Central memory CD4-positive, alpha-beta T cell (primary cell): ENCODE data around the gene TBC1D10A.

ENCODE experiments used
- DNase-seq: peaks from one replicate; pipeline ENCODE4 v3.0.0; 2022

The TBC1D10A gene

DNA sequence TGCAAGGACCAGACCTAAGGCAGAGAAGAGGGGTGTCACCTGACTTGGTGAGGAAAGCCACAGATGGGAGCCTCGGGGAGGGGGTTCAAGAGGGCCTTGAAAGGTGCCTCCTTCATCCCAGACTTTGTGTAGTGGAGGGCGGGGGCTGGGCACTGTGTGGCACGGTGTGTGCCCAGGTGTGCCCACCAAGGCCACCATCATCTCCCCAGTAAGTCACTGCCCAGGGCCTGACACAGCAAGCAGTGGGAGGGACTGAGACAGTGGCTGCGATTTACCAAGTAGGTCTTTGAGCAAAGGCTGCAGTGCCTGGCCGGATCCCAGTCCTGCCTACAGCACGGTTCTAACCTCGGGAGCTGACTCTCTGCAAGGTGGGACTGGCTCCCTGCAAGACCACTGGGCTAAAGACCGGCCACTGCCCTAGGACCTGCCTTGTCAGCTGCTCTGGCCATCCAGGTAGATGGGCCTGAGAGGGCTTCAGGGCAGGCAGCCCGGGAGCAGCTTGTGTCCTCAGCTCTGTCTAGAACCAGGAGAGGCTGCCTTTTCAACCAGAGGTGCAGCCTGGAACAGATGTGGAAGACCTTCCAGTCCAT, 61.5 kb downstream of the TBC1D10A start:
- DNase-seq: no peak

DNA sequence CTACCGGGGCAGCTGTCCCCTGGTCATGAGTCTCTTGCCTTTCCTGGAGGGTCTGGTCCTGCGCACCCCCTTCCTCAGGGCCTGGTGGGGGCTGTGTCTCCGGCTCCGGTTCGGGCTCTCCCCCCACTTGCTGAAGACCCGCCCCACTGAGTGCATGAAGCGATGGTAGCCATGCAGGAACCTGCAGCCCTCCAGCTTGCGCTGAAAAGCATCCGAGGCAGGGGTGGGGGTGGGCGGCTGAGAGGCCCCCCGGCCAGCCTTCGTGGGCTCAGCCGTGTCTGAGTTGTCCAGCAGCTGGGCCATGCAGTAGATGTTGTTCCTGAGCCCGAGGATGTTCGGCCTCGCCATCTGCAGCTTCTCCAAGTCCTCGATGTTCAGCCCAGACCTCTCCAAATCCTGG, 62.9 kb downstream of the TBC1D10A start:
- DNase-seq: no peak

DNA sequence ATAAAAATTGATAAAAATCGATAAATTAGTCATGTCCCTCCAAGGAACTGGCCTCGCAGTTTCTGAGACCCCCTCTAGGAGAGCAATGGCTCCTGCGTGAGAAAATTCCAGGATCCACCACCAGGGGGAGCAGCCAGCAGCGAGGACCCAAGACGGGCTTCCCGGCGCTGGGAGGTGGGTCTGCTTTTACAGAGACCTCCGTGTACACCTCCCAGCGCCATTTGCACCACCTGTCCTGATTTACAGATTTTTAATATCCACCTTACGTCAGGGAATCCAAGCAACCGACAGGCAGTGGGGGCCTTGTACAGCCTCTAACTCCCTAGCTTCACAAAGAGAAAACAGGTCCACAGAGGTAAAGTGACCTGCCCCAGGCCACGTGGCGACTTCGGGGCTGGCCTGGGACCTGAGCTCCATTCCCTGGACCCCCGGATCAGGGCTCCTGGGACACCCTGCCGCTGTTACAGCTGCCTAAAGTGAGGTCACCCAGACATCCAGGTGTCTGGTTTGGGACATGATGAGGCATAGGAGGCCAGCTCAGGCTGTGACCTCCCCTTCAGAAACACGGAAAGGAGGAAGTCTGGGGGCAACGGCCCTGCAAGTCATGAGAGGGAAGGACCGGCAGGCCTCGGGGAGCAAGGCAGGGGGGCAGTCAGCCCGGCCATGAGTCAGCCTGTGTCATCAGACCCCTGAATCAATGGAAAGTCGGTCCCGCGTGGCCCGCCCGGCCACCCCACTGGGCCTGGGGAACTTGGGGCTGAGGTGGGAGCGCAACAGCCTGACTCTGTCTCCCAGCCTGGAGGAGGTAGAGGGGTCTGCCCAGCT, 63.6 kb downstream of the TBC1D10A start:
- DNase-seq: peak; percentile 65

DNA sequence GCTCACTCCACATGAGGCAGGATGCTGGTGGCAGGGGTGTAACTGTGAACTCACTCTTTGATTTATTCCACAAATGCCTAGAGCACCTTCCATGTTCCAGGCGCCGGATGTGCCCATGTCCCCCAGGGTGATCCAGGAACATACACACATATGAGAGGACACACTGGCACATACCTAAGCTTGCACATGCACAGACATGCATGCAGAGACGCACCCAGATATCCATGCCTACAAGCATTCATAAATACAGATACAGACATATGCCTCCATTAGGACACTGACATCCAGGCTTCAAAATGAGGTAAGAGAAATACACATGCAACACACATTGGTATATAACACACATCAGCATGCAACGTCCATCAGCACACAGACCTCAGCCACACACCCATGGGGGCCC, 64.6 kb downstream of the TBC1D10A start:
- DNase-seq: no peak

DNA sequence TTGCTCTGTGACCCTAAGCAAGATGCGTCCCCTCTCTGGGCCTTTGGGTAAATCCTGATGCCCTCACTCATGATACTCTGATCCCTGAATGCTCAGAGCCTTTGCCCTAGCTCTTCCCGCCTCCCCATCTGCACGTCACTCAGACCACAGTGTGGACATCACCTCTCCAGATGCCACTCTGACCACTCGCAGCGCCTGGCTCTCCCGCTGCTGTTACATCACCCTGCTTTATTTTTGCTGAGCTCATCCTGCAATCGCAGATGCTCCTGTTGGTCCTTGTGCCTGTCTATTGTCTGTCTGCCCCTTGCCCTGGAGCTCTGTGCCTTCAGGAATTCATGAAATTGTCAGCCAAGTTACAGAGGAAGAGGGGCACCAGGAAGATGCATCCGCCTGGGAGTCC, 65.6 kb downstream of the TBC1D10A start:
- no peak for DNase-seq

DNA sequence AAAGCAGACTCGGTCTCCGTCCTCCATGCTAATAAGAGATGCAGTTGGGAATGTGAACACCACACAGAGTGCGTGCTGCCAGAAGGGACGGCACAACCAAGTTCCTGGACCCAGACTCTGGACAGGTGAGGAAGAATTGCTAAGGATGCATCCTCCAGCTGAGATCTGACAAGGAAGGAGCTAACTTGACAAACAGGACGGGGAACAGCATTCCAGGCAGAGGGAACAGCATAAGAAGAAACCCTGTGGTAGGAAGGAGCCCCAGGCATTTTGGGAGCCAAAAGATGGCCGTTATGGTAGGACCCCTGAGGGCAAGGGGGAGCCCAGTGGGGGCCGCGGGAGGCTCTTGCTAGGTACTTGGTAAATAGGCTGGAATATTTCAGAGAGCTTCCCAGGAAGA, 66.1 kb downstream of the TBC1D10A start:
- no peak for DNase-seq

DNA sequence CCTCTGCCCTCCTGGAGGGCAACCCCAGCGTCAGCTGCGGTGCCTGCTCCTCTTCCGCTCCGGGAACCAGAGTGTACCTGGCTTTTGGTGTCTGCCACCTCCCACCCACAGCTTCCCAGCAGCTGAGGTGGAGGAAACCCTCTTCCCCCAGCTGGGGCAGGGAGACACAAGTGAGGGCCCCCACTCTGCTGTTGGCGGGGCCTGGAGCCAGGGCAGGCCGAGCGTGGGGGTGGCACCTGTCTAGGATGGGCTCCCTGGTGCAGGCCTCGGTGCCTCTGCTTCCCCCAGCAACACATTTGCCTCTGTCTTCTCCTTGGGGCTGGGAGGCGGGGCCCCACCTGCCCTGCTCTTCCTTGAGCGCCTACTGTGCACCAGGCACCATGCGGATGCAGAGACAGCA, 66.5 kb downstream of the TBC1D10A start:
- no peak for DNase-seq

DNA sequence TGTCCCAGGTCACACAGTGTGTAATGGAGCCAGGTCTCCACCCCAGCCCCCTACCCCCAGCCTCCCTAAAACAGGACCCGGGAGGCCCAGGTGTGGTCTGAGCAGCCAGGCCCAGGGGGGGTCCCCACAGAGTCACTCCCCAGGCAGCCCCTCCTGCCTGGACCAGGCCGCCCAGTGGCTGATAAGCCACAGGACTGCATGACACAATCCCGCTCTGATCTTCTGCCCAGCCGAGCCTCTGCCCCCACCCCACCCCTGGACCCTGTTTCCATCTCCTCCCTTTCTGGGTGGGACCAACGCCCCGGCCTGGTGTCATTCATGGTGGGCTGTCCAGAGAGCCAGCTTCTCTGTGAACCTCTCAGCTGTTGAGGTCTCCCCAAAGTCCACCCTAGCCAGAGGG, 72.4 kb downstream of the TBC1D10A start:
- no peak for DNase-seq

DNA sequence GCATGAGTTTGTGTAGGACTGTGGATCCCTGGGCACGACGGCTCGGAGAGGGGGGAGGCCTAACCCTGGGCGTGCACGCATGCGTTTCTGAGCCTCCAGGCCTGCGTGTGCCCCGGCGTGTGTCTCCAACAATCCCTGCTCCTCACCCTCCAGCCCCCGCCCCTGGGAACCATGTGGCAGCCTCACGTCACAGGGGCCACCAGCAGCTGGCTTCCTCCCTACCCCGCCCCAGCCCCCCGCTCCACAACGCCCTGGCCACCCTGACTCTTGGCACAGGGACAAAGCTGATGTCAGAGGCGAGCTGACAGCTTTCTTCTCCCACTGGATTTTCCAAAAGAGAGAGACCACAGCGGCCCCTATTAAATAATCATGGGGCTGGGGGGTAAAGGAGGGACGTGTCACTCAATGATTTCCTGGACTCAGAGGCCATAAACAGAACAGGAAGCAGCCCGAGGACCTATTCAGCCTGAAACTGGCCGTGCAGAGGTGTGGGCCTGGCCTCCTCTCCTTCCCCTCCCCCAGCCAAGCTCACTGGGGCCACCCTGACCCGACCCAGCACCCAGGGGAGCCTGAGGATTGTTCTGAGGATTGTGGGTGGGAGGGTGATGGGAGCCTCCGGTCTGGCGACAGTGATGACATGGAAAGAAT, 73.4 kb downstream of the TBC1D10A start:
- no peak for DNase-seq

DNA sequence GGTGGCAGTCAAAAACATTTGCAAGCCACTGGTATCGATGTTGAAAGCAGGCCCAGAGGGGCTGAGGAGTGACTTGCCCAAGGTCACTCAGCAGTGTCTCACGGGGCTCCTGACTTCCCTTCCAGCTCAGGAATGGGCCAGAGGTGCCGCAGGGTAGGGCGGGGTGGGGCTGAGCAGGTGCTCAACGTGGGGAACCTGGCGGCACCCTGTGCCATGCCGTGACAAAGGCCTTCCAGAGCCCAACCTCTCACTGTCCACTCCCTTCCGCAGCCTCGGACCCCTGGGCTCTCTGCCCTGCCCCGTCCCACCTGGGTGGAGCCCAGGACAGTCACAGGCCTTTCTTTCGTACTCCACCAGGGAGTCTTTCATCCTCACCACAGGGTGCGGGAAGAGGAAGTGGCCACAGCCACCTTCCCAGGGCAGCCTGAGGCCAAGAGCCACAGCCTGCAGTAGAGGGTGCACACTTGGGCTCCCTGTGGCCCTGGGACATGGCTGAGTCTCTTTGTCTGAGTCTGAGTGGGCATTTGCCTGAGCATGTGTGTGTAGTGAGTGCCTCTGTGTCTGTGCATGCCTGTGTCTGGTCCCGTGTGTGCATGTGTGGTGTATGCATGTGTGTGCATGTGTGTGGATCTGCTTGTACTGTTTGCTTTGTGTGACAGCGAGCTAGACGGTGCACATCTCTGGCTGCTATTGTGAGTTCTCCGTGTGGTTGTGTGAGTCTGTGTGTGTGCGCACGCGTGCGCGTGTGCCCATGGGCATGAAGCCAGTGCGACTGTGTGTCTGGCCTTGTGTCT, 74.1 kb downstream of the TBC1D10A start:
- DNase-seq: no peak

DNA sequence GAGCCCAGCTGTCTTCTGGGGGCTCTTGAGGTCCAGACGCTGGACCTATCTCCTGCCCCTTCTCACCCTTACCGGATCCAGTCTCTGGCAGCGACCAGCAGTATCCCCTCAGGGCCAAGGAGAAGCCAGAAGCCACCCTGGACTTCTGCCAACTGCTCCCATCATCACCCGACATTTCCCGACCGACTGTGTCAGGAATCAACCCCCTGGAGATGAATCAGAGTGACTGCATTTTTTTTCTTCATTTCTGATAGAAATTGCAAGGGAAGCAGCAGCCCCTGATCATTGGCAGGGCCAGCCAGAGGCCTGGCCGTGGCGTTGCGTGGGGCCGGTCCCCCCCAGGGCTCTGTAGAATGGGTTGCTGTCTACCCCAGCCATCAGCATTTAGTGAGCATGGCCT, 75.0 kb downstream of the TBC1D10A start:
- DNase-seq: no peak

DNA sequence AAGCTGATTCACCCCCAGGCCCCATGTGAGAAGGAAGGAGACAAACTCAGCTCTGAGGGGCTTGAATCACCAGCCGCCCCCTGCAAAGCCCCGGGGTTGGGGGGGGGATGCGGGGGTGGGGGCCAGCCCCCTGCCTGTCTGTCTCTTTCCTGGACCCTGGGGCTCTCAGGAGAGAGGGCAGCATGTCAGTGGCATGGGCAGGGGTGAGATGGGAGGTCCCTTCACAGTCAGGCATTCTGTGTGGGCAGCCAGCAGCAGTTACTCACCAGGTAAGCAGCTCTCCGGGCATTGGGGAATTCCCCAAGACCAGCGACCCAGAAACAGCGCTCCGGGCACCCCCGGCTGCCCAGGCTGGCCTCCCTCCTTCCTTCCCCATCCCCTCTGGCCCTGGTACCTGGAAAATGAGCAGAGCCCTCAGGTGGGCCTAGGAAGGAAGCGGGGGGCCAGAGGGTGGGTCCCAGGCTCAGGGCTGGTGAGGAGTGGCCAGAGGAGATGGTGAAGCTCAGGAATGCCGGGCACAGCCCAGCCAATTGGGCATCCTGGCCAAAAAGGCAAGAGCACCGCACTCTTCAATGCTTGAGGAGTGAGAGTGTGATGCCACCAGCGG, 76.0 kb downstream of the TBC1D10A start:
- no peak for DNase-seq

DNA sequence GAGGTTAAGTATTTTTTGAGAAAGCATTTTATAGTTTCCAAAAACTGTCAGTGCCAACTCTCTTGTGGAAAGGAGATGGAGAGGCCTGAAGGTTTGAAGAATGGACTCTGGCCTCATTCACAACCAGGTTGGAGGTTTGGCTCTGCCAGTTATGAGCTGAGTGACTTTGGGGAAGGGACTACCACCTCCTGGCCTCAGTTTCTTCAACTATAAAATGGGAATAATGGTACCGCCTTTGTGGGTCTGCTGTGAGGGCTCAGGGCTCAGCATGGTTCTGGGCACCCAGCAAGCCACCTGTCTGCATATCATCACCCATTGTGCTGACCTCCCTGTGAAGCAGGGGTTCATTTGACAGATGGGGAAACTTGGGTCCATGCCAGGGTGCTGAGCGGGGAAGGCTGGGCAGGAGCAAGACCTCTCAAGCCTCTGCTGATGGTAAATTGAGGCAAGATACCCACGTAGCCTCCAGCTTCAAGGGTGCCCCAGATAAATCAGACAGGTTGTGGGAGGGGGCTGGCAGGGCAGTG, 76.6 kb downstream of the TBC1D10A start:
- no peak for DNase-seq

DNA sequence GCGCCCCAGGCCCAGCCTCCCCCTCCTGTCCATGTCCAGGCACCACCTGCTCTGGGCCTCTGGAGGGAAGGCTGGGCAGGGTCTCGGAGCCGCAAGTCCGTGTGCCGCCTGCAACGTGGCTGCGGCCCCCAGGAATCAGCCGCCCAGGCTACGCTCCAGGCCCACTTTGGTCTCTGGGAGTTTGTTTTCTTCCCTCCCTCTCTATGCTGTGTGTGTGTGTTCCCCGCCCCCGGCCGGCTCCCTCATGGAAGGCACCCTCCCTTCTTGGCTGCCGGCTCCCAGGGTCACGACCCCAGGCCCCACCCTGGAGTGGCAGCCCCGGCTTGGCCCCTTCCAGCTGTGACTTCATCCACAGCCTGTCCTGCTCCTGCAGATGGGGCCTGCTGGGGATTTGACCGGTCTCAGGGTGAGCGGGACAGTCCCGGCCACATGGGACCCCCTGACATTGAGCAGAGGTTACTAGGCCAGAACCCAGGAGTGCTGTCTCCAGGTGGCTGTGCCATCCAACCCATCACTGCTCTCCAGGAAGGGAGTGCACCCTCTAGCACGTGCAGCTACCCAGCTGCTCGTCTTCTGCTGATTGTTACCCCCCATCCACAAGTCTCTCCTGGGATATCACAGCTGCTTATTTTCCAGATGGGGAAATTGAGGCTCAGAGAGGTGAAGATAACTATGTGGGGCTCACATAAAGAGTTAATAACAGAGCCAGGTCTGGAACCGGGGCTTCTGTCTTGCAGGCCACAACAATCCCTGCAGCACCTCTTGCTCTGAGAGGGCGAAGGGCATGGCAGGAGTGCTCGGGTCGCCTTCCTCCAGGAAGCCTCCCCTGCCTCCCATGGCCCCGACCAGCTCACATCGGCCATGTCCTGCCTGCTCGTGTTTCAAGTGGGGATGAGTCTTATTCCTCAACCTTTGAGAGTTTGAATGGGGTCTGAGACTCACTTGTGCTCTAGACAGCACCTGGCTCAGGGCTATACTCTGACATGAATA, 77.4 kb downstream of the TBC1D10A start:
- DNase-seq: no peak

DNA sequence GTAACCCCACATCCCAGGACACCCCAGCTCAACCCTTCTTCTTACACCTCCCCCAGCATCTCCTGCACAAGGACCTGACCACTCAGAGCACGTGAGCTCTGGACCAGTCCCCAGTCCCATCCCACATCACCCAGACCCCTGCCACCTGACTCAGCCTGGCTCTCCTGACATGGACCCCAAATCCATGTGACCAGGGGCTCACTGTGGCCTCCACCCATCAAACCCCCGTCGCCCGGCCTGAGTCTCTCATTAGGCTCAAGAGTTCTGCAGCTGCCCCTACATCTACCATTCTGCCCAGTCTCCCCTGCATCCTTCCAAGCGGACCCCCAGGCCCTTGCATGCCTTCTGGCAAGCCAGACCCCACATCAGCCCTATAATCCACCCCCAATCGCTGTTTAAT, 78.3 kb downstream of the TBC1D10A start:
- DNase-seq: no peak

DNA sequence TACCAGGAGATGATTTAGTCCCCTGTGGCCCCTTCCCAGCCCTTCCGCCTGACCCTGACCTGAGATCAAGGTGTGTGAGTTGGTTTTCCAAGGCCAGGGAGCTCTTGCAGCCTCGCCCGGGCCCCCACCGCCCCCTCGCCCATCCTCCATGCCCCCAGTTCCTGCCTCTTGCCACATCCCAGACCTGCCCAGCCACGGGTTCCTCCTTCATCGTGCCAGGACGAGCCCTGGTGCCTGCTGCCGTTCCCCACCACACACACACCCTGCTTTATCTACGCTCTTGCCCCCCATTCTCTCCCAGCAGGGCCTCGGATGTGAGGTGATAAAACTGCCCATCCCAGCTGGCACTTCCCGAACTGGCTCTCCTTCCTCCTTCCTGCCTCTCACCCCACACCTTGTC, 78.8 kb downstream of the TBC1D10A start:
- no peak for DNase-seq

DNA sequence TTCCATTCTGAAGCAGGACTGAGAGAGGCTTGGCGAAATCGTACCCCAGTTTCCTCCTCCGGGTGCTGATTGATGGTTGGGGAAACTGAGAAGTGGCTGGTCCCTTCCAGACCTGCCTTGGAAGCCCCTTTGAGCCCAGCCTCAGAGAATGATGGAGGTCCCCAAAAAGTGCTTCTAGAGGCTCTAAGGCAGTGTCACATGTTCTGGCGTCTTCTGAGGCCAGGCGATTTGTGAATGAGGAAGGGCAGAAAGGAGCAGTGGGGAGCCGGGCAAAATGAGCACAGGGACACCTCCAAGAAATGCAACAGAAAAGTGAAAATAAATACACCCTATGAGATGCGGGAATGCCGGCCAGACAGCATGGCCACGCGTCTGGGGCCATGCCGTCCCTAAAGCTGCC, 79.2 kb downstream of the TBC1D10A start:
- no peak for DNase-seq

DNA sequence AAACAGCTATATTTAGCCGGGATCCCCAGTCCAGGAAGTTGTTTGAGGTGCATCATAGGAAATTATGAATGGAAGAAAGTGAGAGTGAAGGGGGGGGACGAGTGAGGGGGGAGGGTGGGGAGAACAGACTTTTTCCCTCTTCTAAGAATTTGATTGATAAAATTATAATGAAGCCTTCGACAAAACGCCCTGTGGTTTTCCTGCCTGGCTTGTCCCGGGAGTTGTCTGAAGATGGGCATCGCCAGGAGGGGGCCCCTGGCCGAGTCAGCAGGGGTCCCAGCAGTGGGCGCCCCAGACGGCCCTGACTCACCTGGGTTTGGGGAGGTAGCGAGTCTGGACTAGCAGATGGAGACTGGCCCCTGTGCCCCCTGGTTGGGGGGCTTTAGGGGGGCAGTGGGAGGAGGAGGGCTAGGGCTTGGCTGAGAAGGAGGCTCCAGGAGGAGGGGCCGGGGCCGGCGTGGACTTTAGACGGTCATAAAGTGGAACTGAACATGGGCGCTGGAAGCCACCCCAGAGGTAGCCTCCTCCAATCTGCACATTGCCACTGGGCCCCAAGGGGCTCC, 79.8 kb downstream of the TBC1D10A start:
- DNase-seq: no peak

DNA sequence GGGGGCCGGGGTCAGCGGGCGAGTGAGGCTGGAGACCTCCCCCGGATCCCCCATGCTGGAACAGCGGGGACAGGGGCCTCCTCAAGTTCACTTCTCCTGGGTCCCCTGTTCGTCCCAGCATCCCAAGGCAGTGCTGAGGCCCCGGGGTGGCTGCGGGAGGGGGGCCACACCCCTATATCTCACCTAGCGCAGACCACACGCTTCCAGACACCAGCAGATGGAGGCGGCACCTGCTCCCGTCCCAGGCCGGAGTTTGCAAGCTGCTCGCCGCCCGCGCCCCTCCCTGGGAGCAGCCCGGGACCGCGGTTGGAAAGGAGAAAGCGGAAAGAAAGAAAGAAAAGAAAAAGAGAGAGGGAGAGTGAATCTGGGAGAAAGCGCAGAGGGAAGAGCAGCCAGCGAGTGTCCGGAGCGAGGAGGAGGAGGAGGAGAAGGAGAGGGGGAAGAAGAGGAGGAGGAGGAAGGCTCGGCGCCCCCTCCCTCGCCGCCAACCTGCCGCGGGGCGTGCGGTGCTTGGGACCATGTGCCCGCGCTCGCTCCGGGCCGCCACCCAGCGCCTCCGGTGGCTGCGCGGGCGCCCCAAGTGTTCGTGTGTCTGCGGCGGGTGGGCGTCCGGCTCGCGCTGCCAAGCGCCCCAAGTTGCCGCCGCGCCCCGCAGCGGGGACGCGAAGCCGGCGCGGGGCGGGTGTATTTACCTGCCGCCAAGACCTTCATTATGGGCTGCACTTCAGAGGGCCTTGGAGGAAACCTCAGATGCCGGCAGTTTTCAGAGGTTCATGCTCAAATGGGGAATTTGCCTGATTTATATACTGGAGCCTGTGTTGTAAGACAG, 80.5 kb downstream of the TBC1D10A start, which contains the start of gene LIF:
Gene LIF, minus strand, starts transcription at position 775 of the 829 bp plus-strand sequence. Its CDS starts 64 bp downstream, at position 711.
- DNase-seq: peak; percentile 48
